Esophagus squamous epithelium (tissue), 5 donors: Measurements from ENCODE around the gene BRD1. TPM values are rescaled to one million over a fixed set of nuclear protein-coding genes. Genes with fewer than 3 reads are reported as not detected.

Source experiments
- DNase-seq: peaks from one replicate; lab custom pipeline; 2025; lab: John Stamatoyannopoulos, UW
- H3K27ac ChIP-seq, 4 donors: fragments of 200-600 bp; sonication (generic); one replicate each; pipeline ENCODE4 v1.5.1; 2016 to 2019; ENCODE audit warnings: mild to moderate bottlenecking in 1 of 4
- H3K27me3 ChIP-seq, 4 donors: fragments of 200-600 bp; sonication (generic); 1 replicate in 3 of 4; 2 replicates in 1 of 4; pipeline versions ENCODE4 v1.5.1 to v1.6.0; 2017 to 2021; ENCODE audit warnings: antibody characterized with exemption in 1 of 4
- H3K36me3 ChIP-seq, 3 donors: fragments of 200-600 bp; sonication (generic); one replicate each; pipeline ENCODE4 v1.5.1; 2016 to 2019
- H3K4me1 ChIP-seq, 3 donors: fragments of 200-600 bp; sonication (generic); one replicate each; pipeline ENCODE4 v1.5.1; 2017 to 2019
- H3K4me3 ChIP-seq, 4 donors: fragments of 200-600 bp; sonication (generic); 1 replicate in 3 of 4; 2 replicates in 1 of 4; pipeline ENCODE4 v1.5.1; 2016 to 2019; ENCODE audit warnings: mild to moderate bottlenecking in 2 of 4, moderate library complexity in 1 of 4
- H3K9me3 ChIP-seq, 3 donors: fragments of 200-600 bp; sonication (generic); one replicate each; pipeline ENCODE4 v1.5.1; 2016 to 2019
- CTCF ChIP-seq, 6 experiments: fragments of 450-650 bp in 4 of 6; fragments of 200-600 bp in 2 of 6; sonication (generic) in 2 of 6; IDR thresholded peaks; one replicate each; pipeline ENCODE4 v1.5.1; 2016 to 2019; ENCODE audit warnings: antibody characterized with exemption in 6 of 6, mild to moderate bottlenecking in 4 of 6, moderate library complexity in 4 of 6
- POLR2A ChIP-seq, 4 donors: fragments of 450-650 bp; IDR thresholded peaks; one replicate each; pipeline ENCODE4 v1.6.1; 2017; ENCODE audit warnings: antibody characterized with exemption in 4 of 4, mild to moderate bottlenecking in 4 of 4, moderate library complexity in 3 of 4
- WGBS, 2 donors: methylation state at CpG; one replicate each; pipeline ENCODE4 v1.1.5; 2018; 5-methylcytosine and 5-hydroxymethylcytosine counted together
- intact Hi-C: fragments of 100-400 bp; cut with DNase I; formaldehyde crosslinking; loops from one replicate; pipeline ENCODE4 v1.15.0; 2022
- total RNA-seq, 4 donors: library from RNA; depleted of rRNA; stranded (reverse); fragments of >200 nt; gene quantifications; one replicate each; pipeline ENCODE4 v1.1.0, GENCODE V29; 2016
- donor health status: DM: yes; HTN: yes; CAD: no.

BRD1 gene
- total RNA-seq, 4 donors from 2014 or later = 17.8 to 37.4 (median 29.9) TPM

- Histone ChIP-seq H3K9me3 (no peaks in the 10 kb centered on the region), H3K36me3 (peaks cover 20 to 96% (median 29%) of the 10 kb centered on the region in 3 donors), H3K27ac (no peak overlapping the region), H3K4me3 (no peak overlapping the region), H3K4me1 (peaks cover 3 to 71% (median 18%) of the 10 kb centered on the region in 3 donors), H3K27me3 (no peaks in the 10 kb centered on the region)
- TF ChIP-seq CTCF (IDR thresholded peaks at IDR 0.05) = no peak
- no peak for TF ChIP-seq POLR2A (IDR thresholded peaks at IDR 0.05)
- no peak for DNase-seq
- 51 to 64% methylated on average over 14 to 22 of the region's 34 CpGs for WGBS, 2 donors
- intact Hi-C loops = loop anchor here (10.0 kb wide), 1 partner anchor 255 kb away; no protein-coding TSS in a partner anchor
These were observed 47.6 kb downstream of the BRD1 start for GRCh38 chr22:49779853-49780697.

GRCh38 chr22:49779211-49779610 is 48.5 kb downstream of the BRD1 start:
- DNase-seq = no peak
- Histone ChIP-seq H3K27ac (no peak overlapping the region), H3K27me3 (no peaks in the 10 kb centered on the region), H3K4me1 (peaks cover 3 to 64% (median 18%) of the 10 kb centered on the region in 3 donors), H3K4me3 (no peak overlapping the region), H3K36me3 (peaks cover 29 to 96% (median 29%) of the 10 kb centered on the region in 3 donors), H3K9me3 (no peaks in the 10 kb centered on the region)
- WGBS, 2 donors = 91 to 93% methylated on average over 10 to 13 of the region's 13 CpGs
- intact Hi-C loops = loop anchor here (10.0 kb wide), 1 partner anchor 256 kb away; no protein-coding TSS in a partner anchor
- TF ChIP-seq CTCF (IDR thresholded peaks at IDR 0.05) (no peak), POLR2A (IDR thresholded peaks at IDR 0.05) (no peak)

- Histone ChIP-seq H3K27ac (no peak overlapping the region), H3K36me3 (peaks cover 20 to 97% (median 32%) of the 10 kb centered on the region in 3 donors), H3K4me3 (no peak overlapping the region), H3K4me1 (peaks cover 0 to 51% (median 12%) of the 10 kb centered on the region in 3 donors), H3K9me3 (no peaks in the 10 kb centered on the region), H3K27me3 (no peaks in the 10 kb centered on the region)
- TF ChIP-seq POLR2A (IDR thresholded peaks at IDR 0.05) (no peak), CTCF (IDR thresholded peaks at IDR 0.05) (no peak)
- 47 to 72% methylated on average over 19 to 21 of the region's 40 CpGs for WGBS, 2 donors
- DNase-seq = no peak
- intact Hi-C loops = loop anchor here (10.0 kb wide), 1 partner anchor 257 kb away; no protein-coding TSS in a partner anchor
These were observed 50.0 kb downstream of the BRD1 start for GRCh38 chr22:49777569-49778249.

GRCh38 chr22:49776891-49777290 is 50.8 kb downstream of the BRD1 start:
- H3K27me3 ChIP-seq = no peaks in the 10 kb centered on the region
- WGBS, 2 donors = 67 to 80% methylated on average over 1 to 10 of the region's 29 CpGs
- peaks cover 24 to 97% (median 35%) of the 10 kb centered on the region in 3 donors for H3K36me3 ChIP-seq
- no peaks in the 10 kb centered on the region for H3K9me3 ChIP-seq
- peaks cover 0 to 48% (median 12%) of the 10 kb centered on the region in 3 donors for H3K4me1 ChIP-seq
- intact Hi-C loops = loop anchor here (10.0 kb wide), 1 partner anchor 258 kb away; no protein-coding TSS in a partner anchor
- no peak overlapping the region for H3K4me3 ChIP-seq
- no peak for DNase-seq
- H3K27ac ChIP-seq = no peak overlapping the region
- TF ChIP-seq CTCF (IDR thresholded peaks at IDR 0.05) = no peak
- no peak for TF ChIP-seq POLR2A (IDR thresholded peaks at IDR 0.05)
